Stimulated activated CD4-positive, alpha-beta T cell treated with anti-CD3 and anti-CD28 coated beads, Interleukin-4, amount 100 ng/mL, for 24 hours (primary cell): Measurements from ENCODE around the gene SCN3B.
"Not testable (repeated sequence)": the region's sequence is repeated elsewhere in the genome, so short reads cannot be mapped to it uniquely, and the experiment has no call there.

ENCODE experiments used
- DNase-seq: peaks from one replicate; pipeline ENCODE4 v3.0.0-alpha.2; 2020

SCN3B gene

GRCh38 chr11:123654566-123655081 is at the start of gene SCN3B:
Gene SCN3B, minus strand, starts transcription at chr11:123654624. Its CDS starts 823 bp downstream, at chr11:123653801.
- DNase-seq: peak; percentile 4

- no peak for DNase-seq
These were observed 48.3 kb upstream of the SCN3B start for GRCh38 chr11:123702696-123703095.

GRCh38 chr11:123702139-123702538 is 47.7 kb upstream of the SCN3B start:
- DNase-seq: no peak

GRCh38 chr11:123700772-123701171 is 46.3 kb upstream of the SCN3B start:
- no peak for DNase-seq

GRCh38 chr11:123698546-123699127 is 44.2 kb upstream of the SCN3B start:
- DNase-seq: no peak

- DNase-seq: no peak
These were observed 41.8 kb upstream of the SCN3B start for GRCh38 chr11:123696183-123696582.

GRCh38 chr11:123695231-123695630 is 40.8 kb upstream of the SCN3B start:
- DNase-seq: no peak

- DNase-seq: no peak
These were observed 40.1 kb upstream of the SCN3B start for GRCh38 chr11:123694551-123694950.

- DNase-seq: no peak
These were observed 38.5 kb upstream of the SCN3B start for GRCh38 chr11:123692961-123693360.

GRCh38 chr11:123690485-123690884 is 36.1 kb upstream of the SCN3B start:
- peak; percentile 22 for DNase-seq

- no peak for DNase-seq
These were observed 30.2 kb upstream of the SCN3B start for GRCh38 chr11:123684601-123685000.

- DNase-seq: no peak
These were observed 29.2 kb upstream of the SCN3B start for GRCh38 chr11:123683428-123684170.

GRCh38 chr11:123682696-123683410 is 28.4 kb upstream of the SCN3B start:
- no peak for DNase-seq

GRCh38 chr11:123681030-123681429 is 26.6 kb upstream of the SCN3B start:
- peak; percentile 4 for DNase-seq

- no peak for DNase-seq
These were observed 23.8 kb upstream of the SCN3B start for GRCh38 chr11:123678246-123678645.

- no peak for DNase-seq
These were observed 23.1 kb upstream of the SCN3B start for GRCh38 chr11:123677510-123677909.

- no peak for DNase-seq
These were observed 19.9 kb upstream of the SCN3B start for GRCh38 chr11:123674297-123674696.

- DNase-seq: no peak
These were observed 18.1 kb upstream of the SCN3B start for GRCh38 chr11:123672568-123672967.

GRCh38 chr11:123671534-123671933 is 17.1 kb upstream of the SCN3B start:
- DNase-seq: no peak

- no peak for DNase-seq
These were observed 15.7 kb upstream of the SCN3B start for GRCh38 chr11:123670081-123670480.

- no peak for DNase-seq
These were observed 10.9 kb upstream of the SCN3B start for GRCh38 chr11:123665306-123665705.

GRCh38 chr11:123659965-123660364 is 5.5 kb upstream of the SCN3B start:
- not testable (repeated sequence) for DNase-seq

GRCh38 chr11:123659311-123659710 is 4.9 kb upstream of the SCN3B start:
- DNase-seq: no peak
